Heart left ventricle (tissue), 16 donors: ENCODE data around the gene ZFYVE21. TPM values are rescaled to one million over a fixed set of nuclear protein-coding genes. Genes with fewer than 3 reads are reported as not detected.

Source experiments
- ATAC-seq, 4 donors: fragments of 200-7000 bp; cut with Tn5 transposase; one replicate each; pipeline ENCODE4 v1.9.1; 2020 to 2022; ENCODE audit warnings: moderate library complexity in 4 of 4, mild to moderate bottlenecking in 3 of 4, moderate number of reproducible peaks in 1 of 4
- DNase-seq, 5 donors: peaks; one replicate each; pipeline ENCODE4 v3.0.0-alpha.2; 2020
- H3K27ac ChIP-seq, 12 donors: fragments of 200-600 bp; sonication (generic) in 4 of 12; one replicate each; pipeline versions ENCODE4 v1.5.0 to v1.8.0; 2016 to 2022; ENCODE audit warnings: mild to moderate bottlenecking in 2 of 12
- H3K27me3 ChIP-seq, 9 donors: fragments of 200-600 bp; sonication (generic) in 2 of 9; one replicate each; pipeline versions ENCODE4 v1.5.1 to v1.8.0; 2016 to 2022; ENCODE audit warnings: mild to moderate bottlenecking in 3 of 9
- H3K36me3 ChIP-seq, 9 donors: fragments of 200-600 bp; sonication (generic) in 2 of 9; one replicate each; pipeline versions ENCODE4 v1.5.0 to v1.8.0; 2018 to 2022; ENCODE audit warnings: mild to moderate bottlenecking in 2 of 9
- H3K4me1 ChIP-seq, 12 donors: fragments of 200-600 bp; sonication (generic) in 4 of 12; one replicate each; pipeline versions ENCODE4 v1.5.0 to v1.8.0; 2016 to 2022; ENCODE audit warnings: mild to moderate bottlenecking in 3 of 12
- H3K4me3 ChIP-seq, 12 donors: fragments of 200-600 bp; sonication (generic) in 4 of 12; one replicate each; pipeline versions ENCODE4 v1.5.0 to v1.8.0; 2017 to 2022; ENCODE audit warnings: mild to moderate bottlenecking in 9 of 12, moderate library complexity in 4 of 12
- H3K9me3 ChIP-seq, 12 donors: fragments of 200-600 bp; sonication (generic) in 4 of 12; one replicate each; pipeline versions ENCODE4 v1.5.0 to v1.8.0; 2016 to 2022; ENCODE audit warnings: mild to moderate bottlenecking in 1 of 12
- POLR2A ChIP-seq, 2 donors: fragments of 450-650 bp; IDR thresholded peaks; one replicate each; pipeline ENCODE4 v1.6.1; 2017; ENCODE audit warnings: antibody characterized with exemption in 2 of 2, mild to moderate bottlenecking in 2 of 2, moderate library complexity in 2 of 2
- WGBS, 4 donors: extraction: QIAGEN DNeasy Blood & Tissue Kit in 2 of 4; methylation state at CpG; one replicate each; pipeline versions ENCODE4 v1.1.5 to v1.1.7; 2013 to 2018; 5-methylcytosine and 5-hydroxymethylcytosine counted together
- intact Hi-C, 10 donors: fragments of 100-400 bp; cut with DNase I; formaldehyde crosslinking; loops; one replicate each; pipeline versions ENCODE4 v1.11.1 to v1.14.2; 2022
- polyA plus RNA-seq, 2 donors: library from polyadenylated mRNA; stranded (reverse); fragments of 200-250 nt; gene quantifications; one replicate each; pipeline ENCODE4 v1.2.3, GENCODE V29; 2013
- total RNA-seq, 9 donors: library from RNA; depleted of rRNA in 2 of 9; stranded (reverse); fragments of >200 nt in 2 of 9; fragmentation: NEBNext Ultra II Directional in 3 of 9; extraction: Animal tissue kit (Norgen Biotek cat#: 25700) in 3 of 9; gene quantifications; one replicate each; pipeline versions ENCODE4 v1.1.0 to v1.2.4, GENCODE V29; 2016 to 2023
- TF ChIP-seq, protein P1 (sequence below), 12 donors: fragments of 200-600 bp; sonication (generic) in 4 of 12; IDR thresholded peaks; one replicate each; pipeline versions ENCODE4 v1.5.0 to v1.8.0; 2018 to 2022; ENCODE audit warnings: antibody characterized with exemption in 12 of 12, mild to moderate bottlenecking in 5 of 12
- donor health status: ischemic (EF 13 %, LVEDD 7.1; RV severe dilation, severe dysfunction).
- donor health status: healthy with polysubstance abuse.
- donor health status: DM: no; HTN: yes; CAD: no.
- donor health status: DM: no; HTN: no; CAD: no.
- donor health status: ischemic (EF 25% LVEDD 6.9; RV normal size, moderate dysfunction).
- donor health status: ischemic (EF 25% LVEDD 5.7; RV mildly dilated, moderate dysfunction).
- donor health status: healthy.
- donor health status: DM: yes; HTN: yes; CAD: no.
- donor health status: ischemic (EF 35%, LVEDD 5.7; RV mildly dilated, moderate dysfunction).
- donor health status: nonischemic (EF 11% LVEDD 7.7; RV severe dilation, severe dysfunction).
- donor health status: DM: yes; HTN: yes; CAD: no.
- donor health status: PGD.
- donor health status: ischemic (EF 29% LVEDD 5.4; RV normal size, mild dysfunction).
- donor health status: nonischemic (EF 23%, LVEDD 6.1; RV moderate dilation, normal function).

ZFYVE21 gene
- total and polyA plus RNA-seq, 11 donors = 44.1 to 86.1 (median 52.5) TPM

DNA sequence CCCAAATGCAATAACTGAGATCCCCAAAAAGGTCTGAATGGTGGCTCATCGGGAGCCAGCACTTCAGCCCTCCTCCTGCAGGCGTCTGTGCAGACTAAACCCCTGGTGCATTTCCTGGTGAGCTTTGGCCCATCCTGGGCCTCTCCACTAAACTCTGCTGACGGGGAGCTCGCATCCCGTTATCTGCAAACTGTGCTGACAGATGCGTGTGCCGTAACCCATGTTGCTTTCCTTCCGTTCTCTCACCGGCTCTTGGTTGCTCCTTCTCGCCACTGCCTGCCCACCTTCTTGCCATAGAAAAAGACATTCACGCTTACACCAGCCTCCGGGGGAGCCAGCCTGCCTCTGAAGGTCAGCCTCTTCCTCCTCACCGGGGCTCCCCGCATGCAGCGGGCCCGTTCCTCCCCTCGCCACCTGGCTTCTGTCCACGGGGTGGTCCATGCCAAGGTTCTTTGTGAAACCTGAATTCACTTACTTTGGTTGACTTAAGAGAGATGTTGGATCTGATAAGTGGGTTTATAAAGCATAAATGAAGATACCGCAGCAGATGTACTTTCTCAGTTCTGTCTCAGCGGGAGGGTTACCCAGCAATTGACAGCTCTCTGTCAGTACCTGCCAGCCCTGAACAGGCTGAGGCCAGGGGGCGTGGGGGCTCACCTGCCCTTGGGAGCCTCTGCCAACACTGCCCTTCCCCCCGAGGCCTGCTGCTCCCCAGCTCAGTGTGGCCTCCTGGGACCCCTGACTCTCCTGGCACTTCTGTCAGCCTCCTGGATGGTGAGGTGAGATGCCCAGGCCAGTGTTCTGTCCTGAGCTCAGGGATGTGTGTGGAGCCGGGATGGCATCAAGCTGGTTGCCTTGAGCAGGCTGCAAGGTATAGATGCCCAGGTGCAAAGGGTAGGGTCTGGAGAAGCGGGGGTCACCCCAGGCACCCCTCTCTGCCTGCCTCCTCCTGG lies 14.2 kb downstream of the ZFYVE21 start:
- peak in 2 of 4 donors; percentile 0 to 1 for ATAC-seq
- intact Hi-C loops = loop anchor here in 1 of 10 donors (10.0 kb wide), 2 partner anchors 155 to 255 kb away; no protein-coding TSS in a partner anchor
- Histone ChIP-seq H3K4me1 (peaks cover 0 to 37% (median 13%) of the 10 kb centered on the region in 12 donors), H3K36me3 (peaks cover 0 to 74% (median 58%) of the 10 kb centered on the region in 9 donors), H3K4me3 (no peak overlapping the region), H3K27ac (peak overlapping the region in 6 of 12 donors; percentile 5 to 64 (median 34)), H3K9me3 (no peaks in the 10 kb centered on the region), H3K27me3 (no peaks in the 10 kb centered on the region)
- peak in 2 of 5 donors; percentile 26 to 54 for DNase-seq
- 64 to 73% (median 69%) methylated on average over 23 to 24 of the region's 24 CpGs for WGBS, 4 donors
- no peak for TF ChIP-seq POLR2A (IDR thresholded peaks at IDR 0.05)
- TF ChIP-seq, protein P1, sequence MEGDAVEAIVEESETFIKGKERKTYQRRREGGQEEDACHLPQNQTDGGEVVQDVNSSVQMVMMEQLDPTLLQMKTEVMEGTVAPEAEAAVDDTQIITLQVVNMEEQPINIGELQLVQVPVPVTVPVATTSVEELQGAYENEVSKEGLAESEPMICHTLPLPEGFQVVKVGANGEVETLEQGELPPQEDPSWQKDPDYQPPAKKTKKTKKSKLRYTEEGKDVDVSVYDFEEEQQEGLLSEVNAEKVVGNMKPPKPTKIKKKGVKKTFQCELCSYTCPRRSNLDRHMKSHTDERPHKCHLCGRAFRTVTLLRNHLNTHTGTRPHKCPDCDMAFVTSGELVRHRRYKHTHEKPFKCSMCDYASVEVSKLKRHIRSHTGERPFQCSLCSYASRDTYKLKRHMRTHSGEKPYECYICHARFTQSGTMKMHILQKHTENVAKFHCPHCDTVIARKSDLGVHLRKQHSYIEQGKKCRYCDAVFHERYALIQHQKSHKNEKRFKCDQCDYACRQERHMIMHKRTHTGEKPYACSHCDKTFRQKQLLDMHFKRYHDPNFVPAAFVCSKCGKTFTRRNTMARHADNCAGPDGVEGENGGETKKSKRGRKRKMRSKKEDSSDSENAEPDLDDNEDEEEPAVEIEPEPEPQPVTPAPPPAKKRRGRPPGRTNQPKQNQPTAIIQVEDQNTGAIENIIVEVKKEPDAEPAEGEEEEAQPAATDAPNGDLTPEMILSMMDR (IDR thresholded peaks at IDR 0.05) = no peak

DNA sequence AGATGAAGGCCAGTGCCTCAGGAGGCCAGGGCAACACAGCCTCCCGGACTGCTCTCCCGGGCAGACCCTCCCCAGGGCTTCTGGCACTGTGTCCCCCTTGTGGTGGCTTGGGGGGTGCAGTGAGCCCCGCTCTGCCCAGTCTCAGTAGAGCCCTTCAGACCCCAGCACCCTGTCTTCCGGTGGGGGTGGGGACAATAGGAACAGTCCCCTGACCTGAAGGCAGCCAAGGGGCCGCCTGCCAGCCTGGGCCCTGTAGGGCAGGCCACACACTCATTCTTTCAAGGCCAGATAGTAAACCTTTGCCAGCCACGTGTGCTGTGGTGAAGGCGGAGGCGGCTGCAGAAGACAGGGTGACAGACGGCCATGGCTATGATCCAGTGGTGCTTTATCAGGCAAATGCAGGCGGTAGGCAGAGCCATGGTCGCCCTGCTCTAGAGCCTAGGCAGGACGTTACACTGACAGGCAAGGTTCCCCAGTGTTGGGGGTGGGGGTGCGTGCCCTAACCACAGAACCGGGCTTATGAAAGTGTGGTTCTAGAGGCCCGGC lies 15.0 kb downstream of the ZFYVE21 start:
- WGBS, 4 donors = 54 to 63% (median 57%) methylated on average over 9 to 15 of the region's 15 CpGs
- Histone ChIP-seq H3K27me3 (no peaks in the 10 kb centered on the region), H3K27ac (peak overlapping the region in 6 of 12 donors; percentile 23 to 64 (median 42)), H3K9me3 (no peaks in the 10 kb centered on the region), H3K4me3 (no peak overlapping the region), H3K36me3 (peaks cover 0 to 74% (median 66%) of the 10 kb centered on the region in 9 donors), H3K4me1 (peaks cover 0 to 37% (median 12%) of the 10 kb centered on the region in 12 donors)
- intact Hi-C loops = loop anchor here in 1 of 10 donors (10.0 kb wide), 2 partner anchors 156 to 254 kb away; no protein-coding TSS in a partner anchor
- DNase-seq (peak; percentile 71 to 90 (median 80)), ATAC-seq (peak; percentile 83 to 91 (median 85))
- no peak for TF ChIP-seq POLR2A (IDR thresholded peaks at IDR 0.05)
- TF ChIP-seq, protein P1 (IDR thresholded peaks at IDR 0.05) = peak in 1 of 12 donors; percentile 12

DNA sequence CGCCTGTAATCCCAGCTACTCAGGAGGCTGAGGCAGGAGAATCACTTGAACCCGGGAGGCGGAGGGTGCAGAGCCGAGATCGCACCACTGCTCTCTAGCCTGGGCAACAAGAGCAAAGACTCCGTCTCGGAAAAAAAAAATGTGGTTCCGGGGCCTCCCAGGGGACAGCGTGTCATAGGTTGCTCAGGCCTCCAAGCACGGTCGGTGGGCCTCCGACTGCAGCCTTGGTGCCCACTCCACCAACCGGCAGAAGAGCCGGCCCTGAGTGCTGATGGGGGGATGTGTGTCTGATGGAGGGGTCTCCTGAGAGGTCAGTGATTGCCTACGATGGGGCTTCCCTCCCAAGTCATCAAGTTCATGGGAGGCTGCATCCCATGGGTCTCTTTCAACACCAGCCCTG lies 15.9 kb downstream of the ZFYVE21 start:
- H3K9me3 ChIP-seq = no peaks in the 10 kb centered on the region
- TF ChIP-seq POLR2A (IDR thresholded peaks at IDR 0.05) = no peak
- TF ChIP-seq, protein P1 (IDR thresholded peaks at IDR 0.05) = no peak
- intact Hi-C loops = loop anchor here in 1 of 10 donors (10.0 kb wide), 2 partner anchors 157 to 253 kb away; no protein-coding TSS in a partner anchor
- ATAC-seq (no peak), DNase-seq (peak in 2 of 5 donors; percentile 22 to 26)
- WGBS, 4 donors = 77 to 91% (median 89%) methylated on average over 11 to 15 of the region's 15 CpGs
- no peak overlapping the region for H3K27ac ChIP-seq
- no peaks in the 10 kb centered on the region for H3K27me3 ChIP-seq
- peaks cover 0 to 79% (median 71%) of the 10 kb centered on the region in 9 donors for H3K36me3 ChIP-seq
- H3K4me1 ChIP-seq = peaks cover 0 to 40% (median 17%) of the 10 kb centered on the region in 12 donors
- no peak overlapping the region for H3K4me3 ChIP-seq
